Testis (tissue), 3 donors: ENCODE results near the gene CDK14. TPM values are rescaled to one million over a fixed set of nuclear protein-coding genes. Genes with fewer than 3 reads are reported as not detected.

ENCODE experiments used
- DNase-seq: peaks from one replicate; pipeline ENCODE4 v3.0.0-alpha.2; 2019
- H3K27ac ChIP-seq, 2 donors: fragments of 200-600 bp; sonication (generic); one replicate each; pipeline ENCODE4 v1.5.1; 2019
- H3K27me3 ChIP-seq: fragments of 200-600 bp; sonication (generic); one replicate; pipeline ENCODE4 v1.5.1; 2019
- H3K36me3 ChIP-seq: fragments of 200-600 bp; sonication (generic); one replicate; pipeline ENCODE4 v1.5.1; 2017; ENCODE audit warnings: low read depth; ENCODE audit errors: missing control alignments
- H3K4me1 ChIP-seq: fragments of 200-600 bp; sonication (generic); one replicate; pipeline ENCODE4 v1.5.1; 2019
- H3K4me3 ChIP-seq, 2 donors: fragments of 200-600 bp; sonication (generic); one replicate each; pipeline ENCODE4 v1.5.1; 2017 to 2019
- H3K9me3 ChIP-seq: fragments of 200-600 bp; sonication (generic); one replicate; pipeline ENCODE4 v1.5.1; 2017
- CTCF ChIP-seq, 3 experiments: fragments of 450-650 bp in 2 of 3; fragments of 200-600 bp in 1 of 3; sonication (generic) in 1 of 3; IDR thresholded peaks; one replicate each; pipeline ENCODE4 v1.5.1; 2016 to 2019; ENCODE audit warnings: antibody characterized with exemption in 3 of 3, mild to moderate bottlenecking in 2 of 3, moderate library complexity in 1 of 3
- POLR2A ChIP-seq: fragments of 450-650 bp; IDR thresholded peaks from one replicate; pipeline ENCODE4 v1.6.1; 2017; ENCODE audit warnings: antibody characterized with exemption, mild to moderate bottlenecking, moderate library complexity
- WGBS, 2 donors: methylation state at CpG; one replicate each; pipeline ENCODE4 v1.1.5; 2018; 5-methylcytosine and 5-hydroxymethylcytosine counted together
- intact Hi-C: fragments of 100-400 bp; cut with DNase I; formaldehyde crosslinking; loops from one replicate; pipeline ENCODE4 v1.15.1; 2023; ENCODE audit warnings: low total_unique reads
- polyA plus RNA-seq: library from polyadenylated mRNA; stranded (reverse); fragments of 350-450 nt; fragmentation: Illumina TruSeq; extraction: RNeasy Lipid Tissue Mini Kit (QIAGEN cat#74804); gene quantifications from one replicate; pipeline ENCODE4 v1.2.3, GENCODE V29; 2014; ENCODE audit warnings: low read depth, low replicate concordance; ENCODE audit not compliant: insufficient read depth
- total RNA-seq, 2 donors: library from RNA; depleted of rRNA; stranded (reverse); fragments of >200 nt; gene quantifications; one replicate each; pipeline ENCODE4 v1.2.3, GENCODE V29; 2016

The CDK14 gene
- total and polyA plus RNA-seq, 3 donors from 2014 or later, result 18.9 to 22.7 (median 19.5) TPM

- no peak for DNase-seq
- Histone ChIP-seq H3K27ac (no peak overlapping the region), H3K27me3 (no peaks in the 10 kb centered on the region), H3K4me1 (no peaks in the 10 kb centered on the region), H3K36me3 (no peaks in the 10 kb centered on the region), H3K9me3 (no peaks in the 10 kb centered on the region), H3K4me3 (no peak overlapping the region)
- TF ChIP-seq CTCF (IDR thresholded peaks at IDR 0.05) (no peak), POLR2A (no peak)
- intact Hi-C loops, result no loop called here
- WGBS, 2 donors, result 57 to 62% methylated on average over 4 of the region's 4 CpGs
These were observed 2.9 kb downstream of the CDK14 start for GRCh38 chr7:90599038-90599437.

- no peak for TF ChIP-seq CTCF (IDR thresholded peaks at IDR 0.05)
- no peak for TF ChIP-seq POLR2A
- no peak for DNase-seq
- Histone ChIP-seq H3K4me1 (no peaks in the 10 kb centered on the region), H3K4me3 (no peak overlapping the region), H3K36me3 (no peaks in the 10 kb centered on the region), H3K27me3 (no peaks in the 10 kb centered on the region), H3K27ac (no peak overlapping the region), H3K9me3 (no peaks in the 10 kb centered on the region)
- intact Hi-C loops, result no loop called here
- 57 to 67% methylated on average over 4 of the region's 4 CpGs for WGBS, 2 donors
These were observed 3.9 kb downstream of the CDK14 start for GRCh38 chr7:90599892-90600555.

GRCh38 chr7:90602303-90602702 lies 6.2 kb downstream of the CDK14 start:
- no peaks in the 10 kb centered on the region for H3K27me3 ChIP-seq
- no peaks in the 10 kb centered on the region for H3K36me3 ChIP-seq
- DNase-seq, result no peak
- WGBS, 2 donors, result 94 to 95% methylated on average over 1 of the region's 1 CpG
- H3K4me1 ChIP-seq, result no peaks in the 10 kb centered on the region
- intact Hi-C loops, result no loop called here
- H3K4me3 ChIP-seq, result no peak overlapping the region
- TF ChIP-seq POLR2A (no peak), CTCF (IDR thresholded peaks at IDR 0.05) (no peak)
- H3K9me3 ChIP-seq, result no peaks in the 10 kb centered on the region
- H3K27ac ChIP-seq, result no peak overlapping the region

GRCh38 chr7:90603346-90603745 lies 7.2 kb downstream of the CDK14 start:
- H3K27ac ChIP-seq, result no peak overlapping the region
- no peaks in the 10 kb centered on the region for H3K27me3 ChIP-seq
- H3K4me3 ChIP-seq, result no peak overlapping the region
- 79 to 86% methylated on average over 1 of the region's 1 CpG for WGBS, 2 donors
- no peak for DNase-seq
- H3K9me3 ChIP-seq, result no peaks in the 10 kb centered on the region
- intact Hi-C loops, result no loop called here
- TF ChIP-seq CTCF (IDR thresholded peaks at IDR 0.05) (no peak), POLR2A (no peak)
- no peaks in the 10 kb centered on the region for H3K4me1 ChIP-seq
- H3K36me3 ChIP-seq, result no peaks in the 10 kb centered on the region

- intact Hi-C loops, result no loop called here
- 89 to 91% methylated on average over 5 of the region's 5 CpGs for WGBS, 2 donors
These were observed 8.3 kb downstream of the CDK14 start for GRCh38 chr7:90604383-90604782.

More at GRCh38 chr7:90604383-90604782, 8.3 kb downstream of the CDK14 start:
- Histone ChIP-seq H3K27ac (no peak overlapping the region), H3K9me3 (no peaks in the 10 kb centered on the region), H3K4me3 (no peak overlapping the region), H3K27me3 (no peaks in the 10 kb centered on the region), H3K36me3 (no peaks in the 10 kb centered on the region), H3K4me1 (no peaks in the 10 kb centered on the region)
- DNase-seq, result no peak
- no peak for TF ChIP-seq CTCF (IDR thresholded peaks at IDR 0.05)
- TF ChIP-seq POLR2A, result no peak
